ENCODE data around the gene PRAMEF1.
"Not testable (repeated sequence)": the region's sequence is repeated elsewhere in the genome, so short reads cannot be mapped to it uniquely, and the experiment has no call there.

PRAMEF1 gene, protein sequence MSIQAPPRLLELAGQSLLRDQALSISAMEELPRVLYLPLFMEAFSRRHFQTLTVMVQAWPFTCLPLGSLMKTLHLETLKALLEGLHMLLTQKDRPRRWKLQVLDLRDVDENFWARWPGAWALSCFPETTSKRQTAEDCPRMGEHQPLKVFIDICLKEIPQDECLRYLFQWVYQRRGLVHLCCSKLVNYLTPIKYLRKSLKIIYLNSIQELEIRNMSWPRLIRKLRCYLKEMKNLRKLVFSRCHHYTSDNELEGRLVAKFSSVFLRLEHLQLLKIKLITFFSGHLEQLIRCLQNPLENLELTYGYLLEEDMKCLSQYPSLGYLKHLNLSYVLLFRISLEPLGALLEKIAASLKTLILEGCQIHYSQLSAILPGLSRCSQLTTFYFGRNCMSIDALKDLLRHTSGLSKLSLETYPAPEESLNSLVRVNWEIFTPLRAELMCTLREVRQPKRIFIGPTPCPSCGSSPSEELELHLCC

DNA sequence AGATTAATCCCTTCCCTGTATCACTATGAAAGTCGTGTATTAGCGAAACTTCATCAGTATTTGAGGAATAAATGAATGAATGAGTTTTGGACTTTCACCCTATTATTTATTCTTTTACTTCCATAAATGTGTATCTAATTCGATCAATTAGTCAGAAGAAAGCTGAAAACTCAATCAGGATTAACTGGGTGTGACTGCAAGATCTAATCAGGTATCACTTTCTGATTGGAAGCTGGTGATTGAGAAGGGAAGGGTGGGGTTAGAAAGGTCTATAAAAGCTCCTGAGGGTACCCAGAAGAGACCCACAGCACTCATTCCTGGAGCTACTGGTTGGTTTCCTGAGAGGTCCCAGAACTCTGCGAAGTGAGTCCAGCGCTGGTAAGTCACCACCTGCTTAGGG is at the start of gene PRAMEF1:
TSS of gene PRAMEF1 (plus strand) at position 301 of the 400 bp plus-strand sequence. CDS start 1,831 bp downstream, outside the sequence.
- DNase-seq (ENCODE audit: low read depth); in situ Hi-C loops (cut with HindIII; ENCODE audit: low sequenced_read_pairs); H3K4me3 ChIP-seq (ENCODE audit: low read depth, low read length): not testable (repeated sequence)

DNA sequence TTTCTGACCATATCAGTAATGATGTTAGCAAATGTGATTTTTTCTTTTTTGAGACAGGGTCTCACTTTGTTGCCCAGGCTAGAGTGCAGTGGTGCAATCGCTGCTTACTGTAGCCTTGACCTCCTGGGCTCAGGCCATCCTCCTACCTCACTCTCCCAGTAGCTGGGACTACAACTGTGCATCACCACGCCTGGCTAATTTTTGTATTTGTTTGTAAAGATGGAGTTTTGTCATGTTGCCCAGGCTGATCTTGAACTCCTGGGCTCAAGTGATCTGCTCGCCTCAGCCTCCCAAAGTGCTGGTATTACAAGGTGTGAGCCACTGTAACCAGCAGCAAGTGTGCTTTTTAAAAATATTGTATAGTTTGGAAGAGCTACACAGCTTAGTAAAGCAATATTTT is 49.3 kb upstream of the PRAMEF1 start:
- DNase-seq (ENCODE audit: low read depth): no peak
- TF ChIP-seq CTCF (IDR thresholded peaks at IDR 0.05; ENCODE audit: low read depth, low read length, missing control alignments): no peak
- no peak overlapping the region for H3K4me3 ChIP-seq (ENCODE audit: low read depth, low read length)
- in situ Hi-C loops (cut with HindIII; ENCODE audit: low sequenced_read_pairs): no loop called here

- TF ChIP-seq CTCF (IDR thresholded peaks at IDR 0.05; ENCODE audit: low read depth, low read length, missing control alignments): no peak
- in situ Hi-C loops (cut with HindIII; ENCODE audit: low sequenced_read_pairs): no loop called here
- no peak for DNase-seq (ENCODE audit: low read depth)
- no peak overlapping the region for H3K4me3 ChIP-seq (ENCODE audit: low read depth, low read length)
Measured at GRCh38 chr1:12745126-12745991, 45.8 kb upstream of the PRAMEF1 start.

DNA sequence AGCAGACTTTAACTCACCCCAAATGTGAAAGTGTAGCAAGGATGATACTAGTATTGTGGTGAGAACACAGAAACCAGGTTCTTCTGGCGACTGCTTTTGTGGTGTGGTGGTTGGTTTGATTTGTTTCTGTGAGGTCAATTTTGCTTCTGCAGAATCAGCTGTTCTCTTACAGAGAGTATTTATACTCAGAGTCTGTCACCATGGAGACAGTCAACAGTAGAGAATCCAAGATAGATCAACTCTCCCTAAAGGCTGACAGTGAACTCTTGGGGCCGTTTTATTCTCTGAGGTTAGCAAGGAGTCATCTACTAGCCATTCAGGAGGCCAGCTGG is 45.2 kb upstream of the PRAMEF1 start, which contains the start of gene CFAP107:
TSS of gene CFAP107 (plus strand) at position 209 of the 332 bp plus-strand sequence. CDS start 231 bp downstream, outside the sequence.
- no peak within 1 kb of the TSS for H3K4me3 ChIP-seq (ENCODE audit: low read depth, low read length)
- DNase-seq (ENCODE audit: low read depth): no peak
- in situ Hi-C loops (cut with HindIII; ENCODE audit: low sequenced_read_pairs): no loop called here
- TF ChIP-seq CTCF (IDR thresholded peaks at IDR 0.05; ENCODE audit: low read depth, low read length, missing control alignments): no peak

DNA sequence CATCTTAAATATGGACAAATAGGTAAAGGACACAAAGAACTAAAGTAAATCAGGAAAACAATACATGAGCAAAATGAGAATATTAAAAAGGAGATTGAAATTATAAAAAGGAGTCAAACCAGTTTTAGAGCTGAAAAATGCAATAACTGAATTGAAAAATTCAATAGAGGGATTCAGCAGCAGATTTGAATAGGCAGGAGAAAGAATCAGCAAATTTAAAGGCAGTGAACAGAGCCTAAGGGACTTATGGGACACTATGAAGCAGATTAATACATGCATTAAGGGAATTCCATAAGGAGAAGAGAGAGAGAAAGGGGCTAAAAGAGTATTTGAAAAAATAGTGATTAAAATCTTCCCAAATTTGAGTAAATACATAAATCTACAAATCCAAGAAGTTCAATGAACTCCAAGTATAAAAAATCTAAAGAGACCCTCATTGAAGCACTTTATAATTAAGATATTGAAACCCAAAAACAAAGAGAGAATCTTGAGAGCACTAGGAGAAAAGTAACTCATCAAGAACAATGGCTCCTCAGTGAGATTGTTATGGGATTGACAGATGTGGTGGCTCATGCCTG is 42.3 kb upstream of the PRAMEF1 start:
- no peak overlapping the region for H3K4me3 ChIP-seq (ENCODE audit: low read depth, low read length)
- DNase-seq (ENCODE audit: low read depth): no peak
- no peak for TF ChIP-seq CTCF (IDR thresholded peaks at IDR 0.05; ENCODE audit: low read depth, low read length, missing control alignments)
- in situ Hi-C loops (cut with HindIII; ENCODE audit: low sequenced_read_pairs): no loop called here

DNA sequence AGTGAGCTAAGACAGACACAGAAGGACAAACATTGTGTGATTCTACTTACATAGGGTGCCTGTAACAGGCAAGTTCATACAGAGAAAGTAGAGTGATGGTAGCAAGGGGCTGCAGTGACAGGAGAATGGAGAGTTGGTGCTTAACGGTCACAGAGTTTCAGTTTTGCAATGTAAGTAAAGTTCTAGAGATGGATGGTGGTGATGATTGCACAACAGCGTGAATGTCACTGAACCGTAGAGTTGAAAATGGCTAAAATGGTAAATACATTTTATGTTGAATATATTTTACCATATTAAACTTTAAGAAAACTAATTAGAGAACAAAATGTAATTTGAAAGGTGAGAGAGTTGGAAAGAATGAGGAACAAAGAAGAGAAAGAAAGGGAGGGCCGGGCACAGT is 36.5 kb upstream of the PRAMEF1 start:
- TF ChIP-seq CTCF (IDR thresholded peaks at IDR 0.05; ENCODE audit: low read depth, low read length, missing control alignments): no peak
- in situ Hi-C loops (cut with HindIII; ENCODE audit: low sequenced_read_pairs): no loop called here
- no peak overlapping the region for H3K4me3 ChIP-seq (ENCODE audit: low read depth, low read length)
- no peak for DNase-seq (ENCODE audit: low read depth)
